GM19397 (cell line): ENCODE data around the gene HOXA9.

Source experiments
- ATAC-seq: cut with Tn5 transposase; IDR thresholded peaks from one replicate; pipeline ENCODE4 v1.9.1; 2021; ENCODE audit warnings: mild to moderate bottlenecking, moderate library complexity; ENCODE audit not compliant: unreplicated experiment

Gene HOXA9

GRCh38 chr7:27144781-27145164, 20.6 kb downstream of the HOXA9 start:
- ATAC-seq = no peak

GRCh38 chr7:27143950-27144780, 21.2 kb downstream of the HOXA9 start:
- ATAC-seq = no peak

DNA sequence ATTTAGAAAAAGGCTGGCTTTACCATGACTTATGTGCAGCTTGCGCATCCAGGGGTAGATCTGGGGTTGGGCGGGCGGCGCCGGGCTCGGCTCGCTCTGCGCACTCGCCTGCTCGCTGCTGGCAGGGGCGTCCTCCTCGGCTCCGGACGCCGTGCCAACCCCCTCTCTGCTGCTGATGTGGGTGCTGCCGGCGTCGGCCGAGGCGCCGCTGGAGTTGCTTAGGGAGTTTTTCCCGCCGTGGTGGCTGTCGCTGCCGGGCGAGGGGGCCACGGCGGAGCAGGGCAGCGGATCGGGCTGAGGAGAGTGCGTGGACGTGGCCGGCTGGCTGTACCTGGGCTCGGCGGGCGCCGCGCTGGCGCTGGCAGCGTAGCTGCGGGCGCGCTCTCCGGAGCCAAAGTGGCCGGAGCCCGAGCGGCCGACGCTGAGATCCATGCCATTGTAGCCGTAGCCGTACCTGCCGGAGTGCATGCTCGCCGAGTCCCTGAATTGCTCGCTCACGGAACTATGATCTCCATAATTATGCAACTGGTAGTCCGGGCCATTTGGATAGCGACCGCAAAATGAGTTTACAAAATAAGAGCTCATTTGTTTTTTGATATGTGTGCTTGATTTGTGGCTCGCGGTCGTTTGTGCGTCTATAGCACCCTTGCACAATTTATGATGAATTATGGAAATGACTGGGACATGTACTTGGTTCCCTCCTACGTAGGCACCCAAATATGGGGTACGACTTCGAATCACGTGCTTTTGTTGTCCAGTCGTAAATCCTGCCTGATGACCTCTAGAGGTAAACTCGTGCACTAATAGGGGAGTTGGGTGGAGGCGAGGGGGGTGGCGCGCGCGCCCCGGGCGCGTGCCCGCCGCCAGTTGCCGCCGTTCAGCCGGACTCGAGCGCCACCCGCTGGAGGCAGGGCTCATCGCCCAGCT, 22.1 kb downstream of the HOXA9 start, which contains the start of gene HOXA5:
HOXA5 (minus strand) TSS at position 659 of the 927 bp plus-strand sequence; CDS start at position 585, 74 bp downstream.
- no peak for ATAC-seq

DNA sequence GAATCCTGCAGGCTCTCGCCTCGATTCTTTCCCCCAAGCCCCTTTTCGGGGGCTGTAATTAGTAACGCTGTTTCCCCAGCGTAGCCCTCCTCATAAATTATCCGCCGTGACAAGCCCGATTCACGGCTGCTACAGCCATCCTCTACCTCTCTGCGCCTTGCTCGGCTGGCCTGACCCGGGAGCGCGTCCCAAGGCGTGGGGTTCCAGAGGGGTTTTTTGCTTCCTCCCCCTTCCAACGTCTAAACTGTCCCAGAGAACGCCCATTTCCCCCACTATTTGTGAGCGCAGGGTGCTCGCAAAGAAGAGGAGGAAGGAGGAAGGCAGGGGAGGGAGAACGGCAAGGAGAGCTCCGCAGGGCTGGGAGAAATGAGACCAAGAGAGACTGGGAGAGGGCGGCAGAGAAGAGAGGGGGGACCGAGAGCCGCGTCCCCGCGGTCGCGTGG, 22.7 kb downstream of the HOXA9 start:
- no peak for ATAC-seq

- ATAC-seq = no peak
These were observed 23.3 kb downstream of the HOXA9 start for GRCh38 chr7:27141923-27142579.

GRCh38 chr7:27141137-27141922, 24.0 kb downstream of the HOXA9 start:
- no peak for ATAC-seq

DNA sequence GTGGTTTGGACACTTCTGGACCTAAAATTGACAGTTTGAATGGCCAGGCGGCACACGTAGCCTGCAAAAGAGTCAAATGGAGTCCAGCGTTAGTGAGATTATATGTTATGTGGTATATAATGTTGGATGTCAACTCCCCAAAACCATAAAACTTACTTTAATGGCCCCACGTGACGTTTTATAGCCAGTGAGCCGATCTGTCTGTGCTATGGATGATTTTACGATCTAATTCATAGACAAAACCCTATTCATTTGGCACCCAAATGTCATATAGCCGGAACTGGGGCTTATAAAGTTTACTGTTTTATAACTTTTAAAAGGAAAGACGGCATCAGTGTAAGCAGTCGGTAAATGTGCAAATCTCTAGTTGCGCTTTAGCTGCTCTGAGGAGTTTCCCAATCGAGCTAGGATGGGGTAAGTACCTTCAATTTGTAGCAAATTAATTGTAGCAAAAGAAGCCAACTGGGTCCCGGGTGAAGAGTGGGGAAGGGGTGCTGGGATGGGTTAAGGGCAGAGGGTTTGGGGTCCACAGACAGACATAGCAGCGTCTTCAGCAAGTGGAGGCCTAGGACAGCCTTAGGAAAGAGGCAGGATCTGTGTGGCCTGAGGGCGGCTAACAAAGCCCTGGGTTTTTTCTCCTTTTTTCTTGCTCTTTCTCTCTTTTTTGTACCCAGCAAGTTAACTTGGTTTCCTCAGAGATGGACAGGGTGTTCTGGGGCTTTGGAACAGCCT, 25.0 kb downstream of the HOXA9 start:
- ATAC-seq = no peak

- no peak for ATAC-seq
These were observed 25.8 kb downstream of the HOXA9 start for GRCh38 chr7:27139334-27140125.

- no peak for ATAC-seq
These were observed 26.4 kb downstream of the HOXA9 start for GRCh38 chr7:27138985-27139333.

GRCh38 chr7:27138472-27138871, 26.9 kb downstream of the HOXA9 start:
- no peak for ATAC-seq

GRCh38 chr7:27137640-27138315, 27.6 kb downstream of the HOXA9 start:
- no peak for ATAC-seq

DNA sequence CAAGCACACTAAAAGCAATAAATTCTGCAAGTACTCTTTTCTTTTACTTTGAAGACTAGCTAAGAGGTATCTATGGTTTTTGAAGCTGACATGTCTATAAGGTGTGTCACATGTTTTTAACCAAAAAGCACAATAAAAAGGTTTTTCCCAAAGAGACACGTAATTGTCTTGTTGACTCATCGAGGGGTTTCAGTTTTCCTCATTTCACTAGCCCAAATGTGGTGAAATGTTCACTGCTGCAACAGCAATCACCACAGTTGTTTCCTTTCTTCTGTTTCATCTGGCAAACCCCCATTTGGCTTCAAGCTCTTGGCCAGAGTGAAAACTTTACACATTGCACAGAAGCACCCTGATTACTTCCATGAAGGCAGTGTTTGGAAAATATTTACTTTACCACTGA, 30.9 kb downstream of the HOXA9 start:
- ATAC-seq = no peak

DNA sequence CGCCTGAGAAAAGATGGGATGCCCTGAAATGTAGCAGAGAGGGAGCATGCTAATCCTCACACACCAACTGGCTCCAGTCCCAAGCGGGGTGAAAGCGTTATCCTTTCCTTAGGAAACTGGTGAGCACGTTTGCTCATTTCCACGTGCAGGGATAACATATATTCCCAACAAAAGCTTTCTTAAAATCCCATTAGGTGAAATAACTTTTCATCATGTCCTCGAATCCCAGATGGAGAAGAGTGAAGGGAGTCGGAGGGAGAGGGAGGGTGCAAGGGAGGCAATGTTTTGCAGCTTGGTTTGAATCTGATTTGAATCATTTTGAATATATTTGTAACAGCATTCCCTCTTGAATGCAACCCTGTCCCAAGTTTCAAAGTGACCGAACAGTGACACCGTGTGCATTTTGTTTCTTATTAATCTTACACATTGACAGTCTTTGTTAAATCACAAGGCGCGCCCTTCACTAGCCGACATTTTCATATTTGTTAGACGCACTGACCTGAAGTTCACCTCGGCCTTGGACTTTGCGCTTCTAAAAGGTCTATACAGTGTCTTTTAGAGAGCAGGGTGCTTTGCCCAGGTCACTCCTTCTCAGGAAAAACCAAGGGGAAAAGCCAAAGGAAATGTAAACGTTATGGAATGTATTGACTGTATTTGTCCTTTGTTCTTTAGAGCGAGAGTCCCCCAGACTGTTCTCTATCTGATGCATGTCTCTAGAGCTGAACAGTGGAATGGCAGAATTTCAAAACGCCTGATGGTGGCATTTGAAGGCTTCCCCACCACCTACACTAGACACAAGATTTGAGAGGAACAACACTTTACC, 31.7 kb downstream of the HOXA9 start:
- no peak for ATAC-seq

- ATAC-seq = no peak
These were observed 32.4 kb downstream of the HOXA9 start for GRCh38 chr7:27132978-27133377.

- no peak for ATAC-seq
These were observed 33.1 kb downstream of the HOXA9 start for GRCh38 chr7:27132214-27132613.

DNA sequence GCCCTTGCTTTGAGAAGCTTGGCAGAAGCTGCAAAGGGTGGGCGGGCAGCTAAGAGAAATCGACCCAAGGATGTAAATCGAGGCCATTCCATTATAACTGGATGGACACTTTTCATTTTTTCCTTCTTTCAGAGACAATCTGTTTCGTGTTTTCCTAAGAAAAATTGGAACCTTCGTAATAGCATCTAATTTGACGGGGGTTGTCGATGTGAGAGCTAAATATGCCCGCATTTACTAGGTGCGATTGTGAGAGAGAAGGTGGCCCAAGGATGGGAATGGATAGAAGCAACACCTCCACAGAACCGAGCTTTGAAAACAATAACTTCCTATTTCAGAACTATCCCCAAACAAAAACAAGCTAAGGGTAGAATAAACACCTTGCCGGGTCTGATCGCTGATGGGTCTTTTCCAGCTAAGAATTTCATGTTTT, 33.9 kb downstream of the HOXA9 start:
- ATAC-seq = no peak

DNA sequence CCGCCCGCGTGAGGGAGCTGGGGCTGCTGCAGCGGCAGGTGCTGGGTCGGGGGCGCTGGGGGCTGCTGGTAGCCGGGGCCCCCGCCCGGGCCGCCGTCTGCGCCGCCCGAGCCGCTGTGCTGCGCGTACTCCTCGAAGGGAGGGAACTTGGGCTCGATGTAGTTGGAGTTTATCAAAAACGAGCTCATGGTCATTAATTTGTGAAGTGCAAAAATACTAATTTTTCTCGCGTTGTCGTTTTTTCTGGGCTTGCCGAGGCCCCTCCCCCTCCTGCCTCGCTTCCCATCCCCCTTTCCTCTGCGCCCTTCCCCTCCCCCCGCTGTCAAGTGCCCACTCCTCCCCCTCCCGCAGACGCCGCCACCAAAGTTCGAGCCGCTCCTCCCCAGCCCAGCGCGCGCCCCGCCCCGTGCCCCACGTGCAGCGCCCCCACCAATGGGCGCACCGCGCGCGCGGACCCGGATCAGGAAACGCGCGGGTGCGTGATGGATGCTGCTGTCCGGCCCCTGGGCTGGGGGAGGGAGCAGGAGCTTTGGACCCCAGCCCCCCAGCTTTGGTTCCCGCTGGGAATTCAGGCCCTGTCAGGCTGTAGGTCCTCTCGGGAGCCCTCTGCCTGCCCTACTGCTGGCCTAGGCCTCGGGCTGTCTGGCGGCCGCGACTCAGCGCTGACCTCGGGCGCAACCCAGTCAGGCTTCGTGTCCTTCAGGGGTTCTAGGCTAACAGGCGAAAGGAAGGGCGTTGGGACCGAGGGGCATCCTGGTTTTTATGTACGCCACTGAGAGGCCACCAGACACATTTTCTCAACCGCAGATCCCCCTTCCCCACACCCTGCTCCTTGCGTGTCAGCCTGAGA, 34.6 kb downstream of the HOXA9 start, which contains the start of gene HOXA4:
HOXA4 (minus strand) TSS at position 218 of the 850 bp plus-strand sequence; CDS start at position 194, 24 bp downstream.
- ATAC-seq = no peak
